Measurements from ENCODE around the gene INSM1.
"Not testable (repeated sequence)": the region's sequence is repeated elsewhere in the genome, so short reads cannot be mapped to it uniquely, and the experiment has no call there.

INSM1 gene, protein sequence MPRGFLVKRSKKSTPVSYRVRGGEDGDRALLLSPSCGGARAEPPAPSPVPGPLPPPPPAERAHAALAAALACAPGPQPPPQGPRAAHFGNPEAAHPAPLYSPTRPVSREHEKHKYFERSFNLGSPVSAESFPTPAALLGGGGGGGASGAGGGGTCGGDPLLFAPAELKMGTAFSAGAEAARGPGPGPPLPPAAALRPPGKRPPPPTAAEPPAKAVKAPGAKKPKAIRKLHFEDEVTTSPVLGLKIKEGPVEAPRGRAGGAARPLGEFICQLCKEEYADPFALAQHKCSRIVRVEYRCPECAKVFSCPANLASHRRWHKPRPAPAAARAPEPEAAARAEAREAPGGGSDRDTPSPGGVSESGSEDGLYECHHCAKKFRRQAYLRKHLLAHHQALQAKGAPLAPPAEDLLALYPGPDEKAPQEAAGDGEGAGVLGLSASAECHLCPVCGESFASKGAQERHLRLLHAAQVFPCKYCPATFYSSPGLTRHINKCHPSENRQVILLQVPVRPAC

DNA sequence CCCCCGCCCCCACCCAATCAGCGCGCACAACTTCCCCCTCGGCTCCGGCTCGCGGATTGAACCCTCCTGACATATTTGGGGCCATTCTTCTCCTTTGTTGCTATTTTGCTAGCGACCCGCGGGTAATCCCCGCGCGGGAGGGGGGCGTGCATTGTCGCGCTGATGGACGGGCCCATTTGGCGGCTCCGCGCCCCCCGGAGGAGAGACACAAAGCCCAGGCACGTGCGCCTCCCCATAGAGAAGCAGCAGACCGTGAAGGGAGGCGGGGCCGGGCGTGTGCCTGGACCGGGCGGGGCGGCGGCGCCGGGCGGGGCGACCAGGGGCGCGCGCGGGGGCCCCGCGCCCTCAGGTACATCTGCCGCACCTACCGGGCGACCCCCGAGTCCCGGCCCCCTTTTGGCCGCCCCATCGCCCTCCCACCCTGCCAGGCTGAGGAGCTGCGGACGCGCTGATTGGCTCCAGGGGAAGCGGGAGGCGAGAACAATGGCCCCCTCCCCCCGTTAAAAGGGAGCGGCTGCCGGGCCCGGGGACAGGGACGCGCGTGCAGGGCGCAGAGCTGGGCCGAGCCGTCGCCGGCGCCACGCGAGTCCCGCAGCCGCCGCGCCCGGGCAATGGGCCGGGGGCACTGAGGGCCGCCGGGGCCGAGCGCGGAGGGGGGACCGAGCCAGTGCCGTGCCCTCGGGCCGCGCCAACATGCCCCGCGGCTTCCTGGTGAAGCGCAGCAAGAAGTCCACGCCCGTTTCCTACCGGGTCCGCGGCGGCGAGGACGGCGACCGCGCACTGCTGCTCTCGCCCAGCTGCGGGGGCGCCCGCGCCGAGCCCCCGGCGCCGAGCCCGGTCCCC is at the start of gene INSM1:
TSS of gene INSM1 (plus strand) at position 530 of the 843 bp plus-strand sequence. CDS start at position 694, 164 bp downstream.
- no peak for DNase-seq (ENCODE audit: low spot score)

DNA sequence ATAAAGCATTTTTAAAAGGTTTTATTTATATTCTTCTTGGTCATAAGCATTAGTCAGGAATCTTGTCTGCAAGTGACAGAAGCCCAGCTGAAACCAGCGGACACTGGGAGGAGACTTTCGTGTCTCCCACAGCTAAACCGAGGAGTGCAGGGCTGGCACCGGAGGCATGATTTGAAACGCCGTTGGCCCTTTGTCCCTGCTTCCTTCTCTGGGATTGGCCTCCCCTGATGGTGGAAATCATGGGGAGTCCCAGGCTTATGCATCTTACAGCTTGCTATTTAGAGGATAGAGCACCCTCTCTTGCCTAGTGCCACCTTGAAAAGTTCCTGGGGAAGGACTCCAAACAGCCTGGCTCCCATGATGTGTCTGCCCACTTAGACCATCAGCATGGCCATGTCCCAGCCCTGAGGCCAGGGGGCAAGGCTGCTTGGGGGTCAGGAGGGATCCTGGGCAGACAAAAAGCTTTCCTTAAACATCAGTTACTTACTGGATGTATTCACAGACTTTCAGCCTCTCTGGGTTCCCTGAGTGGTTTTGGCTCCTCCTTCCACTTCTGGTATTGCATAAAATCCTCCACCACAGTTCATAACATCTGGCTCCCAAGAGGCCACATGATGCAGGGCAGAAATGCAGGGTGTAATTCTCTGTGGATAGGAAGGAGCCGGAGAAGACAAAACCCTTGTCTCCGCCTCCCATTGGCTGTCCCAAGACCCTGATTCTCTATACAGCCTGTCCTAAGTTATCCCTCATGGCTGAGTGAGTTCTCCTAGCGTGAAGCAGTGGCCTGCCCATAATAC is 49.3 kb upstream of the INSM1 start:
- no peak for DNase-seq (ENCODE audit: low spot score)

GRCh38 chr20:20321134-20321533 is 46.8 kb upstream of the INSM1 start:
- no peak for DNase-seq (ENCODE audit: low spot score)

DNA sequence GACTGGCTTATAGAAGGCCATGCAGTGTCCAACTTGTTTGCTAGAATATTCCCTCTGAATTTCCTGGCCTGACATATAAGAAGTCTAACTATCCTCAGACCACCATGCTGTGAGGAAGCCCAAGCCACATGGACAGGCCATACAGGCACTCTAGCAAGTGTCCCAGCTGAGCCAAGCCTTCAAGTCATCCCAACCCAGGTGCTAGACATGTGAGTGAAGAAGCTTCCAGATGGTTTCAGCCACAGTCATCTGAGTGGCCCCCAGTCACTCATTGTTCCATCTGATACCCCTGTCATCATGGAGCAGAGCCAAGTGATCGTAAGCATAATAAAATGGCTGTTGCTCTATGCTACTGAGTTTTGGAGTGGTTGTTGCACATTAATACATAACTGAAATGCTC is 46.0 kb upstream of the INSM1 start:
- DNase-seq (ENCODE audit: low spot score): no peak

- no peak for DNase-seq (ENCODE audit: low spot score)
These were observed 45.0 kb upstream of the INSM1 start for GRCh38 chr20:20322912-20323311.

GRCh38 chr20:20327746-20328145 is 40.2 kb upstream of the INSM1 start:
- DNase-seq (ENCODE audit: low spot score): no peak

DNA sequence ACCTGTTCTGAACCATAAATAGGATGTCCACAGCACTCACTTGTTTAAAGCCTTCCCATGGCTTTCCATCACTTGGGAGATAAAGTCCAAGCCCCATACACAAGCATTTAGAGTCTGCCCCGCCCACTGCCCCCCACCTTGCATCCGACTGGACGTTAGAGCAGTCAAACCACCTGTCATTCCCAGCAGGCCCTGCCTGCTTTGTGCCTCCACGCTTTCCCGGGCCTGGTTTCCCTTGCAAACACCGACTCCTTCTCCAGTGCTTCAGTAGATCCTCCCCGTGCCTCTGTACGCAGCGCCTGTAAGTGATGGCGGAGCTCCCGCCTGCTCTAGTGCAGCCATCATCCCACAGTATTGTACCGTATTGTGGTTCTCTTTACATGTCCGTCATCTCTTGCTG is 38.3 kb upstream of the INSM1 start:
- no peak for DNase-seq (ENCODE audit: low spot score)

DNA sequence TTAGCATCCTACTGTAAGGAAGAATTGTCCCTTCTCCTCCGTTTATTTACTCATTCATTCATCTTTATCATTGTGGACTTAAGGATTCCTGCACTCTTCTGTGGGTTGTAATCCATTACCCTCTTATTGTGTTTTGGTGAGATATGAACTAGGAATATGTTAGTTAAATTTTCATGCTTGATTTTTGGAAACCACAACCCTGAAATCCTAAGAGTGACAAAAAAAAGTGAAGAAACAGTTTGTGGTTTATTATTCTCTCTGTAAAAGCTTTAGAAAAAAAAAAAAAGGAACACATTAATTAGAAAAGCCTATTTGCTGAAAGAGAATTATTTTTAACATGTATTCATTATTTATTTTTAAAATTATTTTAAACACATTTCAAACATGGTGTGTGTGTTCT is 36.7 kb upstream of the INSM1 start:
- no peak for DNase-seq (ENCODE audit: low spot score)

DNA sequence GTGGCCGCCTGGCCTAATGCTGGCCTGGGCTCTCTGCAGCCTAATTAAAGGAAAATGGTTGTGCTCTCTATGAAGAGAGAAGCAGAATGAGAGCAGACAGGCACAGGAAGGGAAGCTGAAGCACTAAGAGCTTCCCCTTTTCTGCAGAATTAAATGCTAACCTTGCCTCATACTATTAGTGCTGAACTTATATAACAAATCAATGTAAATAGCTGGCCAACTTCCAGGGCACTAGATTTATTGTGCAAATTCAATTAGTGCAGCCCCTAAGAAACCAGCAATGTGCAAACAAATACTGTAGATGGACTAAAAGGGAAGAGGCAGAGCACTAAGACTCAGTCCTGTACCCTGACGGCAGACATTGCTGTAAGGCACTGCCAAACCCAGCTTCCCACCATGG is 36.1 kb upstream of the INSM1 start:
- DNase-seq (ENCODE audit: low spot score): no peak

- no peak for DNase-seq (ENCODE audit: low spot score)
These were observed 34.0 kb upstream of the INSM1 start for GRCh38 chr20:20333866-20334265.

DNA sequence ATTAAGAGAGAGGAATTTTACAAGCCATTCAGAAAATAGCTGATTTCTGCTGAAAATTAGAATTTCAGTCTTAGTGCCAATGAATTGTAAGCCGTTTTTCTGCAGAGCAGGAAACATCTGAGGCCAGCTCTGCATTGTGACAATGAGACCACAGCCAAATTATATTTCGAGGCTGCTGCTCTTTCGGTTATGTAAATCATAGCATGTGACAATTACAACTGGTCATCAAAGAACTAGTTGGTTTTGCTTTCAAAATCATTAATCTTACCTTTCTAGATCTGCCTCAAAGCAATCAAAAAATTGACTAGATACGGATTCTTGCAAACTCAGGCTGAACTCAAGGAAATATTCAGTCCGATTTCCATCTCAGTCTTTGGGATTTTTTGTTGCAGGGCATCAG is 33.4 kb upstream of the INSM1 start:
- no peak for DNase-seq (ENCODE audit: low spot score)

GRCh38 chr20:20338133-20338730 is 29.7 kb upstream of the INSM1 start:
- no peak for DNase-seq (ENCODE audit: low spot score)

DNA sequence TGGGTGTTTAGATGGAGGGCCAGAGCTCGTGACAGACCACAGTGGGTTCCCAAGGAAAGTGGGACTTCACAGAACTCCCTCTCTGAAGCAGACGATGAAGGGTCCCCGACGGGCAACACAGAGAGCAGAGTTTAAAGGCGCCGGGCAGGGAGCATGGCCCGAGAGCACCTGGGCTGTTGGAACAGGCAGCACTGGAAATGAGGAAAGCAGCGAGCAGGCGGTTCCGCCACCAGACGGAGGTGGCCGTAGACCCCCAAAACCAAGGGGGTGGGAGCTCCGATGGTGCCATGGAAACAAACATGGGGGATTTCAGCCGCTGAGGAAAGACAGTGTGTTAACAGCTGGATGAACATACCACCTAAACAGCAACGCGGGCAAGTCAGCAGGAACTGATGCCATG is 27.5 kb upstream of the INSM1 start:
- no peak for DNase-seq (ENCODE audit: low spot score)

- DNase-seq (ENCODE audit: low spot score): no peak
These were observed 26.5 kb upstream of the INSM1 start for GRCh38 chr20:20341371-20341770.

GRCh38 chr20:20342066-20342465 is 25.8 kb upstream of the INSM1 start:
- no peak for DNase-seq (ENCODE audit: low spot score)

GRCh38 chr20:20343932-20344331 is 24.0 kb upstream of the INSM1 start:
- DNase-seq (ENCODE audit: low spot score): no peak

GRCh38 chr20:20344476-20344875 is 23.4 kb upstream of the INSM1 start:
- no peak for DNase-seq (ENCODE audit: low spot score)

- DNase-seq (ENCODE audit: low spot score): no peak
These were observed 14.3 kb upstream of the INSM1 start for GRCh38 chr20:20353576-20353975.

- DNase-seq (ENCODE audit: low spot score): not testable (repeated sequence)
These were observed 12.4 kb upstream of the INSM1 start for GRCh38 chr20:20355503-20355902.

GRCh38 chr20:20358801-20359200 is 9.1 kb upstream of the INSM1 start:
- DNase-seq (ENCODE audit: low spot score): no peak

DNA sequence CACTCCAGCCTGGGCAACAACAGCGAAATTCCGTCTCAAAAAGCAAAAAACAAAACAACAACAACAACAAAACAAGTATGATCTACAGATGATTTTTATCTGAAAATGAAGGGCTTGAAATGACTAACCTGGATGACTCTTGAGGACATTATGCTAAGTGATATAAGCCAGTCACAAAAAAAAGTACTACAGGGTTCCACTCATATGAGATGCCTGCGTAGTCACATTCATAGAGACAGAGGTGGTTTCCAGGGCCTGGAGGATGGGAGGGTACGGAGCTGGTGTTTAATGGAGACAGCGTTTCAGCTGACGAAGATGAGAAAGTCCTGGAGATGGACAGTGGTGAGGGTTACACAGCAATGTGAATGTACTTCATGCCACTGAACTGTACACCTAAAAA is 8.3 kb upstream of the INSM1 start:
- DNase-seq (ENCODE audit: low spot score): no peak

GRCh38 chr20:20360464-20360863 is 7.4 kb upstream of the INSM1 start:
- peak; percentile 87 for DNase-seq (ENCODE audit: low spot score)

All from AG08396 (cell line).